ENCODE results near the gene CEP68.

Gene CEP68

GRCh38 chr2:65081232-65081685, 25.0 kb downstream of the CEP68 start:
- no peak overlapping the region for H3K27ac ChIP-seq (ENCODE audit: low read depth, low read length)
- H3K4me1 ChIP-seq (ENCODE audit: control insufficient read depth, insufficient read depth, low read length): peaks cover 2% of the 10 kb centered on the region
- H3K4me3 ChIP-seq (ENCODE audit: low read length): no peak overlapping the region

GRCh38 chr2:65085148-65085547, 28.9 kb downstream of the CEP68 start:
- Histone ChIP-seq H3K27ac (ENCODE audit: low read depth, low read length) (no peak overlapping the region), H3K27me3 (ENCODE audit: control insufficient read depth, insufficient read depth, low read length) (no peaks in the 10 kb centered on the region), H3K4me1 (ENCODE audit: control insufficient read depth, insufficient read depth, low read length) (no peaks in the 10 kb centered on the region), H3K36me3 (ENCODE audit: control insufficient read depth, insufficient read depth, low read length) (peaks cover 28% of the 10 kb centered on the region), H3K4me3 (ENCODE audit: low read length) (no peak overlapping the region), H3K9ac (ENCODE audit: low read length) (no peak overlapping the region)

More at GRCh38 chr2:65081232-65081685, 25.0 kb downstream of the CEP68 start:
- Histone ChIP-seq H3K27me3 (ENCODE audit: control insufficient read depth, insufficient read depth, low read length) (no peaks in the 10 kb centered on the region), H3K9ac (ENCODE audit: low read length) (no peak overlapping the region), H3K36me3 (ENCODE audit: control insufficient read depth, insufficient read depth, low read length) (peaks cover 36% of the 10 kb centered on the region)

DNA sequence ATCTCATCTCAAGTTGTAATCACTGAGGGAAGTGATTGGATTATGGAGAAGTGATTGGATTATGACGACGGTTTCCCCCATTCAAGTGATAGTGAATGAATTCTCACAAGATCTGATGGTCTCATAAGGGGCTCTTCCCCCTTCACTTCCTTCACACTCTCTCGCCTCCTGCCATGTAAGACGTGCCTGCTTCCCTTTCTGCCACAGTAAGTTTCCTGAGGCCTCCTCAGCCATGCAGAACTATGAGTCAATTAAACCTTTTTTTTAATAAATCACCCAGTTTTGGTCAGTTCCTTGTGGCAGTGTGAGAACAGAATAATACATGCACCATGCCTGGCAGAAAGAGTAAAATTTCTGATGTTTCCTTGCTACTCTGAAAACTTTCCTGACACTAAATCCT, 36.6 kb downstream of the CEP68 start:
- Histone ChIP-seq H3K36me3 (ENCODE audit: control insufficient read depth, insufficient read depth, low read length) (peaks cover 9% of the 10 kb centered on the region), H3K9ac (ENCODE audit: low read length) (no peak overlapping the region), H3K27ac (ENCODE audit: low read depth, low read length) (no peak overlapping the region), H3K4me1 (ENCODE audit: control insufficient read depth, insufficient read depth, low read length) (no peaks in the 10 kb centered on the region), H3K4me3 (ENCODE audit: low read length) (no peak overlapping the region), H3K27me3 (ENCODE audit: control insufficient read depth, insufficient read depth, low read length) (no peaks in the 10 kb centered on the region)

DNA sequence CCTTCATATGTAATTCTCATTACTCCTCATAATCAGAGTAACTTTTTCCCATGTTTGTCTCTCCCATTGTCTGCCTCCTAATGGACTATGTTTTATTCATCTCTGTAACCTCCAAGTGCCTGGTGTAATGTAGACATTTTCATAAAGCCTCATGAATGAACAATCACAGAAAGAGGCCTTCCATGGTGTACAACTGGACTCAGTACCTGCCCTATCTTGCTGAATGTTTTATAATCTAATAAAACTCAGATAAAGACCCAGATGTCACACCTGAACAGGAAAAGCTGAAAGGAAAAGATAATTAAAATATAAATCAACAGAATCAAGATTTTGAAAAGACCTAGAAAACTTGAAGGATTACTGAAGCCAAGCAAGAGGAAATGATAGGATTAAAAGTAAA, 37.0 kb downstream of the CEP68 start:
- Histone ChIP-seq H3K27me3 (ENCODE audit: control insufficient read depth, insufficient read depth, low read length) (no peaks in the 10 kb centered on the region), H3K36me3 (ENCODE audit: control insufficient read depth, insufficient read depth, low read length) (peaks cover 9% of the 10 kb centered on the region), H3K4me3 (ENCODE audit: low read length) (no peak overlapping the region), H3K27ac (ENCODE audit: low read depth, low read length) (no peak overlapping the region), H3K9ac (ENCODE audit: low read length) (no peak overlapping the region), H3K4me1 (ENCODE audit: control insufficient read depth, insufficient read depth, low read length) (no peaks in the 10 kb centered on the region)

DNA sequence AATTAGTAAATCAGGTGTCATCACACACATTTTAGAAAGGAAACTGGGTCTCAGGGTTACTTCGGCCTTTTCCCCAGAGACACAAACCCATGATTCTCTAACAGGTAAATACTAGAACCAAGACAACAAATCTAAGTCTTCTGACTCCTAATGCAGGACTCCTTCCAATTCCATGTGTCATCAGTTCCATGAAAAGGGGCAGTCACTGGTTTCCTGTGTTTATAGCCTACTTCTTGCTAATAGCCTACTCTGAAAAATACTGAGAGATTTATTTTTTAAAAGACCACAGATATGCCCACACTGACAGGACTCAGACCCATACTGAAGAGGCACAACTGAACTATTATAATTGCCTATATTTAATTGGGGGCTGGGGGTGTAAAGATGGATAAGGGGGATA, 40.7 kb downstream of the CEP68 start:
- Histone ChIP-seq H3K9ac (ENCODE audit: low read length) (no peak overlapping the region), H3K4me3 (ENCODE audit: low read length) (no peak overlapping the region), H3K4me1 (ENCODE audit: control insufficient read depth, insufficient read depth, low read length) (no peaks in the 10 kb centered on the region), H3K36me3 (ENCODE audit: control insufficient read depth, insufficient read depth, low read length) (peaks cover 11% of the 10 kb centered on the region), H3K27ac (ENCODE audit: low read depth, low read length) (no peak overlapping the region), H3K27me3 (ENCODE audit: control insufficient read depth, insufficient read depth, low read length) (no peaks in the 10 kb centered on the region)

DNA sequence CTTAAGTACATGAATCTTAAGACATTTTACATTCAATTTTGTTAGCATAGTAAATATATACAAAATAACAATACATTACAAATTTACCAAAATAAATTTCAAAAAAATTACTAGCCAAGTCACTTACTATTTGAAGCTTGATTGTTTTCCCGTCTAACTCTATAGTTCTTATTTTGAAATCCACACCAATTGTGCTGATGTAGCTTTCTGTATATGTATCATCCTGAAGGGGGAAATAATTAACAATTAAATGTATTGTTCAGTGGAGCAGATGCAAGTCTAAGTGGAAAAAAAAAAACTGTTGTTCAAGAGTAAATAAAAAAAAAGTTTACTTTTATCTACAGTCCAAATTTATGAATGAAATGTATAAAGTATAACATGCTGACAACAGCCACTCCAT, 41.6 kb downstream of the CEP68 start:
- Histone ChIP-seq H3K27me3 (ENCODE audit: control insufficient read depth, insufficient read depth, low read length) (no peaks in the 10 kb centered on the region), H3K27ac (ENCODE audit: low read depth, low read length) (no peak overlapping the region), H3K36me3 (ENCODE audit: control insufficient read depth, insufficient read depth, low read length) (peaks cover 7% of the 10 kb centered on the region), H3K4me3 (ENCODE audit: low read length) (no peak overlapping the region), H3K4me1 (ENCODE audit: control insufficient read depth, insufficient read depth, low read length) (no peaks in the 10 kb centered on the region), H3K9ac (ENCODE audit: low read length) (no peak overlapping the region)

DNA sequence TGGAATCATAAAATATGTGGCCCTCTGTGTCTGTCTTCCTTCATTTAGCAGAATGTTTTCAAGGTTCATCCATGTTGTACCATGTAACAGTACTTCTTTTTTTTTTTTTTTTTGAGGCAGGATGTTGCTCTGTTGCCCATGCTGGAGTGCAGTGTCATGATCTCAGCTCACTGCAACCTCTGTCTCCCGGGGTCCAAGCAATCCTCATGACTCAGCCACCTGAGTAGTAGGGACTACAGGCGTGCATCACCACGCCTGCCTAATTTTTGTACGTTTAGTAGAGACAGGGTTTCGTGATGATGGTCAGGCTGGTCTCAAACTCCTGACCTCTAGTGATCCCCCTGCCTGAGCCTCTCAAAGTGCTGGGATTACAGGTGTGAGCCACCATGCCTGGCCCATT, 42.5 kb downstream of the CEP68 start:
- Histone ChIP-seq H3K27ac (ENCODE audit: low read depth, low read length) (no peak overlapping the region), H3K4me1 (ENCODE audit: control insufficient read depth, insufficient read depth, low read length) (no peaks in the 10 kb centered on the region), H3K9ac (ENCODE audit: low read length) (no peak overlapping the region), H3K36me3 (ENCODE audit: control insufficient read depth, insufficient read depth, low read length) (peaks cover 6% of the 10 kb centered on the region), H3K27me3 (ENCODE audit: control insufficient read depth, insufficient read depth, low read length) (no peaks in the 10 kb centered on the region), H3K4me3 (ENCODE audit: low read length) (no peak overlapping the region)

DNA sequence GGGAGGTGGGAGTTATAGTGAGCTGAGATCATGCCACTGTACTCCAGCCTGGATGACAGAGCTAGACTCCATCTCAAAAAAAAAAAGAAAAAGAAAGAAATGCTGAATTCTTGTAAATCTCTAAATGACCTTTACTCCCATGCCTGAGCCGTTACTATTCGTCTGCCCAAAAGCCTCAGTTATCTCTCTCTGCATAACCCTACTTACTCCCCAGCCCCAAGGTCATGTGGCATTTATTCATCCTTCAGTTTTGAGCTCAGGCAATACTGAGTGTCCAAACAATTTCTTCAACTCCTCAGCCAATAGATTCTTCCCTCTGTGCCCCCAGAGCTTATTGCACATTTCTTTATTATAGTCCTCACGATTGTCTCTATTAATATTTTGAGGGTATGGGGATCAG, 44.9 kb downstream of the CEP68 start:
- Histone ChIP-seq H3K4me1 (ENCODE audit: control insufficient read depth, insufficient read depth, low read length) (no peaks in the 10 kb centered on the region), H3K36me3 (ENCODE audit: control insufficient read depth, insufficient read depth, low read length) (peaks cover 6% of the 10 kb centered on the region), H3K9ac (ENCODE audit: low read length) (no peak overlapping the region), H3K27me3 (ENCODE audit: control insufficient read depth, insufficient read depth, low read length) (no peaks in the 10 kb centered on the region), H3K4me3 (ENCODE audit: low read length) (no peak overlapping the region), H3K27ac (ENCODE audit: low read depth, low read length) (no peak overlapping the region)

DNA sequence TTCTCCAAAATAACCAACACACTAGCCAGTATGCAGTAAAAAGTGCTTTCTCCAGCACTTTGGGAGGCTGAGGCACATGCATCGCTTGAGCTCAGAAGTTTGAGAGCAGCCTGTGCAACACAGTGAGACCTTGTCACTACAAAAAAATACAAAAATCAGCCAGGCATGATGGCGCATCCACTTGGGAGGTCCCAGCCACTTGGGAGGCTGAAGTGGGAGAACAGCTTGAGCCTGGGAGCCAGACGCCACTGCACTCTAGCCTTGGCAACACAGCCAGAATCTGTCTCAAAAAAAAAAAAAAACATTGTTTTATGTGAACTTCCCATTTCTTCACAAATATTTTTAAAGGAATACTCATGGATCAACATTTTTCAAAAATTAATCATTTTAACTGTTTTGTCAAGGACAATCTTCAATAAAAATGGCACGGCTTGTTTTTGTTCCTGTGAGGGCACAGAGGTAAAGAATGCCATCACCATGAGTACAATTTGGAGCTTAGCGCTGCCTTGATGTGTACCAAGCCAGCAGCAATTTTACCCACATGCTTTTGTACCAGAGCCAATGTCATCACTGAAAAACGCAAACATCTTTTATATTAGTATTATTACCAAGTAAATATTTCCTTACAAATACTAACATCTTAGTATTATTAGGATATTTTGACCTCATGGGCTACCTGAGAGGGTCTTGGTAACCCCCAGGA, 46.9 kb downstream of the CEP68 start:
- Histone ChIP-seq H3K4me3 (ENCODE audit: low read length) (no peak overlapping the region), H3K9ac (ENCODE audit: low read length) (no peak overlapping the region), H3K27ac (ENCODE audit: low read depth, low read length) (no peak overlapping the region), H3K27me3 (ENCODE audit: control insufficient read depth, insufficient read depth, low read length) (no peaks in the 10 kb centered on the region), H3K4me1 (ENCODE audit: control insufficient read depth, insufficient read depth, low read length) (no peaks in the 10 kb centered on the region), H3K36me3 (ENCODE audit: control insufficient read depth, insufficient read depth, low read length) (peaks cover 6% of the 10 kb centered on the region)

- H3K27ac ChIP-seq (ENCODE audit: low read depth, low read length): no peak overlapping the region
- no peaks in the 10 kb centered on the region for H3K36me3 ChIP-seq (ENCODE audit: control insufficient read depth, insufficient read depth, low read length)
- H3K4me3 ChIP-seq (ENCODE audit: low read length): no peak overlapping the region
- no peaks in the 10 kb centered on the region for H3K27me3 ChIP-seq (ENCODE audit: control insufficient read depth, insufficient read depth, low read length)
- H3K4me1 ChIP-seq (ENCODE audit: control insufficient read depth, insufficient read depth, low read length): no peaks in the 10 kb centered on the region
- no peak overlapping the region for H3K9ac ChIP-seq (ENCODE audit: low read length)
These were observed 51.3 kb downstream of the CEP68 start for GRCh38 chr2:65107530-65107929.

GRCh38 chr2:65108780-65109179, 52.6 kb downstream of the CEP68 start:
- H3K4me1 ChIP-seq (ENCODE audit: control insufficient read depth, insufficient read depth, low read length): no peaks in the 10 kb centered on the region
- no peak overlapping the region for H3K4me3 ChIP-seq (ENCODE audit: low read length)
- H3K27ac ChIP-seq (ENCODE audit: low read depth, low read length): no peak overlapping the region
- H3K36me3 ChIP-seq (ENCODE audit: control insufficient read depth, insufficient read depth, low read length): no peaks in the 10 kb centered on the region
- H3K27me3 ChIP-seq (ENCODE audit: control insufficient read depth, insufficient read depth, low read length): no peaks in the 10 kb centered on the region
- H3K9ac ChIP-seq (ENCODE audit: low read length): no peak overlapping the region

- H3K4me1 ChIP-seq (ENCODE audit: control insufficient read depth, insufficient read depth, low read length): no peaks in the 10 kb centered on the region
- H3K36me3 ChIP-seq (ENCODE audit: control insufficient read depth, insufficient read depth, low read length): no peaks in the 10 kb centered on the region
- H3K9ac ChIP-seq (ENCODE audit: low read length): no peak overlapping the region
- H3K4me3 ChIP-seq (ENCODE audit: low read length): no peak overlapping the region
- no peaks in the 10 kb centered on the region for H3K27me3 ChIP-seq (ENCODE audit: control insufficient read depth, insufficient read depth, low read length)
- no peak overlapping the region for H3K27ac ChIP-seq (ENCODE audit: low read depth, low read length)
These were observed 56.4 kb downstream of the CEP68 start for GRCh38 chr2:65112633-65113032.

DNA sequence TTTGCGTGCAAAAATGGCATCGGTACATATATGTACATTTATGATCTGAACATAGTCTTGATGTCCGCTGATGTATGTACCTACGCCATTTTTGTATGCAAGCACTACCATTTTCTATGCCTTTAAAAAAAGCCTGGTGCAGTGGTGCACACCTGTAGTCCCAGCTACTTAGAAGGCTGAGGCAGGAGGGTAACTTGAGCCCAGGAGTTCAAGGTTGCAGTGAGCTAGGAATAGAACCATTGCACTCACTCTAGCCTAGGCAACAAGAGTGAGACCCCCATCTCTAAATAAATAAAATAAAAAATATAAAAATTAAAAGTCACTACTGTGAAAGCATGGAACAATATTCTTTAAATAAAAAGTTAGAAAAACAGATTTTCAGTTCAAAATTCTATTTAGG, 57.0 kb downstream of the CEP68 start:
- no peak overlapping the region for H3K27ac ChIP-seq (ENCODE audit: low read depth, low read length)
- no peak overlapping the region for H3K4me3 ChIP-seq (ENCODE audit: low read length)
- H3K36me3 ChIP-seq (ENCODE audit: control insufficient read depth, insufficient read depth, low read length): no peaks in the 10 kb centered on the region
- no peaks in the 10 kb centered on the region for H3K27me3 ChIP-seq (ENCODE audit: control insufficient read depth, insufficient read depth, low read length)
- no peak overlapping the region for H3K9ac ChIP-seq (ENCODE audit: low read length)
- no peaks in the 10 kb centered on the region for H3K4me1 ChIP-seq (ENCODE audit: control insufficient read depth, insufficient read depth, low read length)
